Epithelial cell of proximal tubule (primary cell): ENCODE results near the gene B3GNT8. TPM values are rescaled to one million over a fixed set of nuclear protein-coding genes. Genes with fewer than 3 reads are reported as not detected.

ENCODE experiments used
- DNase-seq: peaks from one replicate; pipeline ENCODE4 v3.0.0-alpha.2; 2011; ENCODE audit warnings: low read depth
- H3K4me3 ChIP-seq: 2 replicates; pipeline ENCODE4 v1.5.1; 2011; ENCODE audit warnings: low read depth, mild to moderate bottlenecking, low read length
- total RNA-seq: library from RNA; depleted of rRNA; stranded (reverse); fragments of >200 nt; gene quantifications from 2 replicates; pipeline ENCODE4 v1.2.3, GENCODE V29; 2015
- TF ChIP-seq, protein P1 (sequence below): conservative IDR thresholded peaks from 2 replicates; pipeline ENCODE4 v1.5.1; 2012; ENCODE audit warnings: low read depth, mild to moderate bottlenecking, low read length

B3GNT8 gene
- total RNA-seq, 1 donor from 2014 or later, result 2.4 TPM

DNA sequence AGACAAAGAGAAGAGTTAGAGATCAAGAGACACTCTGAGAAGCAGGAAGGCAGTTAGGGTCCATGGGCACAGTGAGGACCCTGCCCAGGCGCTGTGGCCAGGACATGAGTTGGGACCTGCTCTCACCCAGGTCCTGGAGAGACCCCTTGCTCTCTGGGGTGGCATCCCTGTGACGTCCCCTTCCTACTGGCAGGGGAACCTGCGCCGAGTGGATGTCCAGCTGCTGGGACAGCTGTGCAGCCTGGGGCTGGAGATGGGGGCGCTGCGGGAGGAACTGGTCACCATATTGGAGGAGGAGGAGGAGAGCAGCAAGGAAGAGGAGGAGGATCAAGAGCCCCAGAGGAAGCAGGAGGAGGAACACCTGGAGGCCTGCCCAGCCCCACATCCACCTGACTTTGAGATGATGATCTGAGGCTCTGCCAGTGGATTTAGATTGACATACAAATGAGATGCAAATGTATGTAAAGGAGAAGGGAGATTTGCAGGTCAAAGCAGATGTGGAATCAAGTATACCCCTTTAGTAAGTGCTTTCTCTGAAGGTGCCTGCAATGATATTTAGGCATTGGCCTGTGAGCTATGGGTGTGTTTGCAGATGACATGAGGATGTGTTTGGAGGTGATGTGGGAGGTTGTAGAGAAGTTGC lies 16.8 kb upstream of the B3GNT8 start:
- no peak for DNase-seq
- no peak overlapping the region for H3K4me3 ChIP-seq
- TF ChIP-seq, protein P1, sequence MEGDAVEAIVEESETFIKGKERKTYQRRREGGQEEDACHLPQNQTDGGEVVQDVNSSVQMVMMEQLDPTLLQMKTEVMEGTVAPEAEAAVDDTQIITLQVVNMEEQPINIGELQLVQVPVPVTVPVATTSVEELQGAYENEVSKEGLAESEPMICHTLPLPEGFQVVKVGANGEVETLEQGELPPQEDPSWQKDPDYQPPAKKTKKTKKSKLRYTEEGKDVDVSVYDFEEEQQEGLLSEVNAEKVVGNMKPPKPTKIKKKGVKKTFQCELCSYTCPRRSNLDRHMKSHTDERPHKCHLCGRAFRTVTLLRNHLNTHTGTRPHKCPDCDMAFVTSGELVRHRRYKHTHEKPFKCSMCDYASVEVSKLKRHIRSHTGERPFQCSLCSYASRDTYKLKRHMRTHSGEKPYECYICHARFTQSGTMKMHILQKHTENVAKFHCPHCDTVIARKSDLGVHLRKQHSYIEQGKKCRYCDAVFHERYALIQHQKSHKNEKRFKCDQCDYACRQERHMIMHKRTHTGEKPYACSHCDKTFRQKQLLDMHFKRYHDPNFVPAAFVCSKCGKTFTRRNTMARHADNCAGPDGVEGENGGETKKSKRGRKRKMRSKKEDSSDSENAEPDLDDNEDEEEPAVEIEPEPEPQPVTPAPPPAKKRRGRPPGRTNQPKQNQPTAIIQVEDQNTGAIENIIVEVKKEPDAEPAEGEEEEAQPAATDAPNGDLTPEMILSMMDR, result no peak

DNA sequence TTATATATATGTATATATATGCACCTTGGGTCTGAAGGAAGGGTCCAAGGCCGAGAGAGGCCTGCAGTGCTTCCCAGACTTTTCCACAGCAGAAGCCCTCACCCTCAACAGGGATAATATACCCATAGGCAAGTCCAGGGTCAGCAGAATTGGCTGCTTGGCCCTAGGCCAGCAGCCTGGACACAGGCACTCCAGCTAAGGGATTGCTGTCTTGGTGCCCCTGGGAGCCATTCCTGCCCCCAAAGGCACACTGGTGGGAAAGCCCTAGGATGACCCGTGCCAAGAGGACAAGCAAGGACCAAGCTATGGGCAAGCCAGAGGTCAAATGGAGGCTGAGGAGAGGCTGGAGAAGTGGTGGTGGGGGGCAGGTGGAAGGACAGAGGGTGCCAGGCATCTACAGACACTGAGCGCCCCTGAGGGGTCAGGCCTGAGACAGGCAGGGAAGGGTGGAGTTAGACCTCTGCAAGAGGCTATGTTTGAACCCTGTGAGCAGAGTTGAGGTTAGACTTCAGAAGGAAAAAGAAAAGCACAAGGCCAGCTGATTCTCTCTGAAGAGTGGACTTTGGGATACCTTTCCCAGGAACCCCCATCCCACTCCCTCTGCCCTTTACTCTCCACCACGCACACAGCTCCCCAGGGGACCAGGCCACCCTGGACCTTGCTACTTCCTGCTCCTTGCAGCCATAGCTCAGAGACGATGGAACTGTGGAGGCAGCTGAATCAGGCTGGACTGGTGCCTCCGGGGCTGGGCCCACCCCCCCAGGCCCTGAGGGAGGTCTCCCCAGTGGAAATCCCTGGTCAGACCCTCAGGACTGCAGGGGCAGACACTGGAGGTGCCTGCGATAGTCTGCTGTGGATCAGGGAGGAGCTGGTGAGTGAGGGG lies 15.5 kb upstream of the B3GNT8 start, which contains the start of gene ERICH4:
TSS of gene ERICH4 (plus strand) at position 684 of the 883 bp plus-strand sequence. CDS start at position 698, 14 bp downstream.
- no peak within 1 kb of the TSS for H3K4me3 ChIP-seq
- TF ChIP-seq, protein P1, result no peak
- DNase-seq, result no peak

DNA sequence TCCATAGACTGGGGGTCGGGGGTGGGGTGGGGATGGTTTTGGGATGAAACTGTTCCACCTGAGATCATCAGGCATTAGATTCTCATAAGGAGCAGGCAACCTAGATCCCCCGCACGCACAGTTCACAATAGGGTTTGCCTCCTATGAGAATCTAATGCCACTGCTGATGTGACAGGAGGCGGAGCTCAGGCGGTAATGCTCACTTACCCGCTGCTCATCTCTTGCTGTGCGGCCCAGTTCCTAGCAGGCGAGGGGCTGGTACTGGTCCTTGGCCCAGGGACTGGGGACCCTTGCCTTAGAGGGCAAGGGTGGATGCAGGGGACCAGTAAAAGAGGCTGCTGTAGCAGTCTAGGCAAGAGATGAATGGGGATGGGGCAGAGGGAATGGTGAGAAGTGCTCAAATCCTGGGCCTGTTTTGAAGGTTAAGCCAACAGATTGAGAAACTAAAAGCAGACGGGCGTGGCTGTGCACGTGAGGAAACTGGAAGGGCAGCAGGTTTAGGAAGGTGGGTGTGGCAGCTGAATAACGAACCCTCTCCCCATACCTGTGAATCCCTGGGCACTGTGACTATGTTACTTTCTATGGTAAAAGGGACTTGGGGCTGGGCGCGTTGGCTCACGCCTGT lies 14.3 kb upstream of the B3GNT8 start:
- no peak overlapping the region for H3K4me3 ChIP-seq
- TF ChIP-seq, protein P1, result no peak
- DNase-seq, result no peak

DNA sequence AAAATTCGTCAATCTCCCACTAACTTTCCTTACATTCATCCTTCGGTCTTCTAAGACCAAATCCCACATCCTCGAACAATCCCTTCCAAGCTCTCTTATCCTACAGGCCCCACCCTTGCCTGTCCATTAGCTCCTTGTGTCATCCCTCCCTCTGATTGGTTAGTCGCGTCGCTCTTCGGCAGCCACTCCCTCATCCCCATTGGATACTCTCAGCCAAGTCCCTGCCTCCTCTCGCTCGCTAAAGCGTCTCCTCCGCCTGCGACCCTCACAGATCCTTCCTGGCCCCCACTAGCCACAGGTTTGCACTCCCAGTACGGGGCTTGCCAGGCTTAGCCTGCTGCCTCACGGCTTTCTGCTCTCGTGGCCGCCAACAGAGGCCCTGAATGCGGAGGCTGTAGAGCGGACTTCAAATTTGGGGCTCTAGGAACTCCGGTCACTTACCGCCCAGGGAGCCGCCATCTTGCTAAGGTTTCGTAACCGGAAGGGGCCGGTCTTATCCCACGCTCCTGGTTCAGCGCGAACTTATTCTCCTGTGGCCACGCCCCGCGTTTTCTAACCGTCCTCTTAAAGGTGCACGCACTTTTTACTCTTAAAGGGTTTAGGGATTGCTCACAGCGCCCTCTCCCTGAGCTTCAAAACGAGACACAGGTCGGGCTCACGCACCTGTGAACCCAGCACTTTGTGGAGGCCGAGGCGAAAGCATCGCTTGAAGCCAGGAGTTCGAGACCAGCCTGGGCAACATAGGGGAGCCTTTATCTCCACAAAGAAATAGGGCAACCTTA lies 12.5 kb upstream of the B3GNT8 start, which contains the start of gene DMAC2:
TSS of gene DMAC2 (minus strand) at position 472 of the 782 bp plus-strand sequence. CDS start at position 459, 13 bp downstream.
- peak; percentile 90 for DNase-seq

DNA sequence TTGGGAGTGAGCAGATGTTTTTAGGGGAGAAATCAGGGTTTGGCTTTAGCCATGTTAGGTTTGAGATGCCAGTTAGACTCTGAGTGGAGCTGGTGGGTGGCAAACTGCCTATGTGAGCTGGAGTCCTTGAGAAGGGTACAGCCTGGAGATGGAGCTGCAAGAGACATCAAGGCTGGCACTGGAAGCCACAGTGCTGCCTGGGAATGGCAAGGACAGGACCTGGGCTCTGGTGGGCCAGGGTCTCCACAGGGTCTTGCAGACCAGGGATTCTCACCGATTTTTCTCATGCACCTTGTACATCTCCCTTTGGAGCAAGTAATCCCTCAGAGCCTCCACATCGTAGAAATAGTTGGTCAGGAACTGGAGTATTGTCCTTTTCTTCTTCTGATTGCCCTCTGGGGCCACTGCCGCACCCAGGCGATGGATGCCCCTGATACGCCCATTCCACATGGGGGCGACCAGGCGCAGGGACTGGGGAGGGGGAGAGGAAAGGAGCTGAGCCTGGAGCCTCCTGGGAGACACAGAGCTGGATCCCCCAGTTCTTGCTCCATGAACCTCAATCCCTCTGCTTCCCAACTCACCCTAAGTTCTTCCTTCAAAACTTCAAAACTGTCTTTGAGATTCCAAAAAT lies 10.9 kb upstream of the B3GNT8 start:
- TF ChIP-seq, protein P1, result no peak
- H3K4me3 ChIP-seq, result no peak overlapping the region
- no peak for DNase-seq

More for the DNA sequence above, 12.5 kb upstream of the B3GNT8 start, which contains the start of gene DMAC2:
- TF ChIP-seq, protein P1, result peak; percentile 57
- peak within 1 kb of the TSS; percentile 75 for H3K4me3 ChIP-seq

DNA sequence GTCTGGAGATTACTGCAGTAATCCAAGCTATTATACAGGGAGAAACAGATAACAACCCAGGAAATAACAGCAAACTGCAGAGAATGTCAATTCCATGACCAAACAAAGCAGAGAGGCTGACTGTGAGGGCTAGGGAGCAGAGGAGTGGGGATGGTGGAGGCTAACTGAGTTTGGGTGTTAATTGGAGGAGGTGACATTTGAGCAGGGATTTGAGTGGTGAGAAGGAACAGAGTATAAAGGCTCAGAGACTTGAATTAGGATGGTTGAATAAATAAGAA lies 9.4 kb upstream of the B3GNT8 start:
- no peak overlapping the region for H3K4me3 ChIP-seq
- TF ChIP-seq, protein P1, result no peak
- DNase-seq, result no peak
